Urothelium cell line (cell line): ENCODE measurements around the gene MYCT1.
A peak's percentile ranks its signal among the peaks of the same experiment; 100 is the strongest.
"Not testable (repeated sequence)": the region's sequence is repeated elsewhere in the genome, so short reads cannot be mapped to it uniquely, and the experiment has no call there.

Experiments used
- DNase-seq: peaks from one replicate; pipeline ENCODE4 v3.0.0; 2011; ENCODE audit warnings: low spot score, mixed read lengths
- FAIRE-seq: peaks from 2 replicates; lab custom pipeline; 2011; peaks lifted over from hg19 to GRCh38; lab: Jason Lieb, UNC

Gene MYCT1

DNA sequence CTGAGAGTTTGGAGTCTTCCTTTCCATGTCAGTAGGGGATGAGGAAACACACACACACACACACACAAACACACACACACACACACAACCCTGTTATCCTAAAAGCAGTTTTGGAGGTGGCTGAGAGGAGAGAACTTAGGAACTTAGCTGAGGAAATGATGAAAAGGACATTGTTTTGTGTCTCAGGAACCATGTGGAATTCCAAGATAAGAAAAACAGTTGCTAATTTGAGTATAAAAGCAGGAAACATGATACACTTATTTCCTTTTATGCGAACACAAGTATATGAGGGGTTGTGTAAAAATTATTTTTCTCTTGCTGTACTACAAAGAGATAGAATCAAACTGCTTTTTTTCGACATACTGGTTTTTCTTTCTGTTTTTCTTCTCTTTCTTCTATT is at the start of gene MYCT1:
Gene MYCT1, plus strand, starts transcription at position 264 of the 400 bp plus-strand sequence. Its CDS starts 6 bp downstream, at position 270.
- DNase-seq: no peak
- no peak for FAIRE-seq

- FAIRE-seq (no peak), DNase-seq (no peak)
These were observed 49.6 kb upstream of the MYCT1 start for GRCh38 chr6:152648105-152648504.

DNA sequence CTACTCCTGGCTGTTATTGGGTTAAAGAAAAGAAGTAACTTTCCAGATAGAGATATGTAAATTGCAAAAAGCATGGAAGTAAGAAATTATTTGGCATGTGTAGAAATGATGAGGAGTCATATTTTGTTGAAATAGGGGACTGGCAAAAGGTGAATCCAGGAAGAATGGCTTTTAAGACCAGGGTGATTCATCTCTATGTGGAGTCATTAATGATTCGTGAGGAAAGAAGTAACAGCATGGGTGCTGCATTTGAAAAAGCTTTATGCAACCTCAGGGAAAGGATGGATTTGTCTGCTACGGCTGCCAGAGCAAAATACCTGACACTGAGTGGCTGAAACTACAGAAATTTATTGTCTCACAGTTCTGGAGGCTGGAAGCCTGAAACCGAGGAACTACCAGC is 45.7 kb upstream of the MYCT1 start:
- DNase-seq (no peak), FAIRE-seq (no peak)

- FAIRE-seq (peak; percentile 69), DNase-seq (no peak)
These were observed 35.9 kb upstream of the MYCT1 start for GRCh38 chr6:152661776-152662175.

DNA sequence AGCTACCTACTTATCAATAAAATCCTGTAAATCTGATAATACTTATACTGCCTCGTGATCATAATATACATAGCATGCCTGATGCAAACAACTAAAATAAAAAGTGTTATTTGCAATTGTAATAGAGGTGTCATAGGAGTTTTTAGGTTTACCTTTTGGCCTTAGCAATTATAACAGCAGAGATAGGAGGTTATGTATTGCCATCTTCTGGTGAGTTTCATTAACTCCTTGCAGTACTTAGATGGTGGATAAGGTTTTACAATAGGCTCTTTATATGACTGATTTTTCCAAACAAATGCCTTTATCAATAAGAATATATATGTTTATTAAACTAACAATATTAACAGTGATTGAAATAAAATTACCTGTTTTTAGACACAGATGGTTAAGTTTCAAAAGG is 27.8 kb upstream of the MYCT1 start:
- FAIRE-seq (no peak), DNase-seq (no peak)

- DNase-seq: no peak
- FAIRE-seq: no peak
These were observed 26.5 kb upstream of the MYCT1 start for GRCh38 chr6:152671171-152671570.

GRCh38 chr6:152673236-152673635 is 24.5 kb upstream of the MYCT1 start:
- FAIRE-seq (no peak), DNase-seq (no peak)

DNA sequence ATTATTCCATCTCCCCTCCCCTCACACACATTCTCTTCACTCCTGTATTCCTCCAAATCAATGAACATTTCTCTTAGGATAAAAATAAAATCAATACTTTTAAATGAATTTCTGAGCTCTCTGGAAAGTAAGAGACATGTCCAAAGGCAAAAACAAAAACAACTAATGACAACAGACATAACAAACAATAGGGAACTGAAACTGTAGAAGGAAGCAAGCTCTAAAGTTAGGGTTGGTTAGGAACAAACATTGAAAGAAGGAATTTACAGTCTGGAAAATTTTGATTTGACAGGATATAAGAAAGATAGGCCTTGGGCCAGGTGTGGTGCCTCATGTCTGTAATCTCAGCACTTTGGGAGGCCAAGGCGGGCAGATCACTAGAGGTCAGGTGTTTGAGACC is 17.5 kb upstream of the MYCT1 start:
- DNase-seq (no peak), FAIRE-seq (no peak)

- FAIRE-seq: no peak
These were observed 16.7 kb upstream of the MYCT1 start for GRCh38 chr6:152680879-152681517.

GRCh38 chr6:152682141-152682540 is 15.6 kb upstream of the MYCT1 start:
- no peak for DNase-seq
- no peak for FAIRE-seq

More at GRCh38 chr6:152680879-152681517, 16.7 kb upstream of the MYCT1 start:
- no peak for DNase-seq

DNA sequence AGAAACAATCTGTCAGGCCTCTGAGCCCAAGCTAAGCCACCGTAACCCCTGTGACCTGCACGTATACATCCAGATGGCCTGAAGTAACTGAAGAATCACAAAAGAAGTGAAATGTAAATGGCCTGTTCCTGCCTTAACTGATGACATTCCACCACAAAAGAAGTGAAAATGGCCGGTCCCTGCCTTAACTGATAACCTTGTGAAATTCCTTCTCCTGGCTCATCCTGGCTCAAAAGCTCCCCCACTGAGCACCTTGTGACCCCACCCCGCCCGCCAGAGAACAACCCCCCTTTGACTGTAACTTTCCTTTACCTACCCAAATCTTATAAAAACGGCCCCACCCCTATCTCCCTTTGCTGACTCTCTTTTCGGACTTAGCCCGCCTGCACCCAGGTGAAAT is 14.8 kb upstream of the MYCT1 start:
- not testable (repeated sequence) for DNase-seq, FAIRE-seq

- DNase-seq: no peak
- no peak for FAIRE-seq
These were observed 11.9 kb upstream of the MYCT1 start for GRCh38 chr6:152685819-152686218.

- FAIRE-seq (no peak), DNase-seq (no peak)
These were observed 2.2 kb upstream of the MYCT1 start for GRCh38 chr6:152695372-152696045.

- DNase-seq (no peak), FAIRE-seq (no peak)
These were observed 1.2 kb upstream of the MYCT1 start for GRCh38 chr6:152696522-152696921.

DNA sequence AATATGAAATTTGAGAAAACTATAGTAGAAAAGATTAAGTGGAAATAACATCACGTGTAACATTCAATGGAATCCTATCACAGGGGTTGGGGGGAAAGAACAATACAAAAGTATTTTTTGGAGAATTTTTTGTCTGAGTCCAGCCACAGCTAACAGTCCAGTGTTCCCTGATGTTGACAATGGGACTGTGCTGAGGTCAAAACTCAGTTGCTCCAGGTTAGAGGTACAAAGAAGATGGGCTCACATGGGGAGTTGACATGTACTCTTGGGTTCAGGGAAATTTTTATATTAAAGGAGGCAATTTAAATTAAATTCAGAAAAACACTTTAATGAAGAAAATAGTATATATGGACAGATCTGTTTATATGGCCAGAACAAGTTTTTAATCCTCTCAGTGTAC is 995 bp downstream of the MYCT1 start:
- FAIRE-seq: no peak
- DNase-seq: no peak

GRCh38 chr6:152700427-152700826 is 2.7 kb downstream of the MYCT1 start:
- DNase-seq (no peak), FAIRE-seq (no peak)

GRCh38 chr6:152701081-152701862 is 3.6 kb downstream of the MYCT1 start:
- FAIRE-seq (no peak), DNase-seq (no peak)

DNA sequence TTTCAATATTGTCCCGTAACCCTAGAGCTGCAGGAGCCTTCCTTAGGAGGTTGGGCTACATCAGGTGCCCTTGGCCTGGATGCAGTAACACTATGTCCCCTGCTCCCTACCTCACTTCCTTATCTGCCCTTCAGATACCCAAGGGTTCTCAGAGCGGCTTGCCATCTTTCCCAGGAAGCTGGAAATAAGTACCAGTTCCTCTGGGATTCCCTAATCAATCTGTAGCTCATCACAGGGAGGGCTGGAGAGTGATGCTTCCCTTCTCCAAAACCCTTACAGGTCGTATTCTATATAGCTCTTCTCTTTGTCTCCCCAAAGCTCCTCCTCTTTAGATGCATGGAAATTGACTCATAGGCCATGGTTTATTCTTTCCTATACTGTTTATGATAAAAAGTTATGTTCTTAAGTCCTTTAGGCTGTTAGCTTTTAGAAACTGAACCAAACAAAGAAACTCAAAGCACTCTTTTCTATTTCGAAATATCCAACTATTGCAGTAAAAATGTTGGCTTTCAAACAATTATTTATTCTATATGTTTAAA is 4.2 kb downstream of the MYCT1 start:
- DNase-seq: no peak
- no peak for FAIRE-seq

DNA sequence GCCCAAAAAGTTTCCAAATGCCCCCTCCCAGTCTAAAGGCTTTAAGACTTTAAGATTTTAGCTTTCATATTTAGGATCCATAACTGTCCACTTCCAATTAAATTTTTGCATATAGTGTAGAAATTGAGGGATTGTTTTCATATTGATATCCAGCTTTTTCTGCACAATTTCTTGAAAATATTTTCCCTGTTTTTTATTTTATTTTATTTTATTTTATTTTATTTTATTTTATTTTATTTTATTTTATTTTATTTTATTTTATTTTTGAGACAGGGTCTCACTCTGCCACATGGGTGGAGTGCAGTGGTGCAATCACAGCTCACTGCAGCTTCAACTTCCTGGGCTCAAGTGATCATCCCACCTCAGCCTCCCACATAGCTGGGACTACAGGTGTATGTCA is 6.1 kb downstream of the MYCT1 start:
- not testable (repeated sequence) for FAIRE-seq

DNA sequence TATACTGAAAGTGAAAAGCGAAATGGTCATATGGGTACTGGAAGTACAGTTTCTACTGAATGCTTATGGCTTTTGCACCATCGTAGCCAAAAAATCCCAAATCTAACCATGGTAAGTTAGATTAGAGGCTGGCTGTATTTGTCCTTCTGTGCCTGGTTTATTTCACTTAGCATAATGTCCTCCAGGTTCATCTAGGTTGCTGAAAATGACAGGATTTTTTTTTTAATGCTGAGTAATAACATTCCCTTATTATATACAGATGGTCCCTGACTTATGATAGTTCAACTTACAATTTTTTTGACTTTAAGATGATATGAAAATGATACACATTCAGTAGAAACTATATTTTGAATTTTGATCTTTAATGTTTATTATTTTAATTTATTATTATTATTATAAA is 7.6 kb downstream of the MYCT1 start:
- no peak for FAIRE-seq
- DNase-seq: no peak

More for the DNA sequence above, 6.1 kb downstream of the MYCT1 start:
- not testable (repeated sequence) for DNase-seq

DNA sequence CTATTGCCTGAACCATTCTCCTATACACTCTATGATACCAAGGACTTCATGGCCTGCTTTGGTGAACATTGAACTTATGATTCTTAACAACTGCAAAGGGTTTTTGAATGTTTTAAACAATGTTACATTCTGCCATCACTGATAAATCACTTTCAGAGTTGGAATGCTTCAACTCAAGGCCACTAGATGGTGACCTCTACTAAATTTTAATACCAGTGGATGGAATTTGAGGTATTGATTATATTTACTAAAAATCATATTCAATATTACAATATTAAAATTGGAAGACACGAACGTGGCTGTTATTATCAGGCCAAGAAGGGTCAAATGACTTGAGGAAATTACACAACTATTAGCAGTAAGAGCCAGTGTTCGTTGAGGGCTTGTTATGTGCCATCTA is 18.6 kb downstream of the MYCT1 start:
- FAIRE-seq: no peak

More for the DNA sequence above, 18.6 kb downstream of the MYCT1 start:
- no peak for DNase-seq
